Endothelial cell of umbilical vein (primary cell): ENCODE results near the gene ATG10. TPM values are rescaled to one million over a fixed set of nuclear protein-coding genes. Genes with fewer than 3 reads are reported as not detected.

Experiments
- BruUV-seq: library from RNA; stranded (reverse); fragments of 400-500 nt; replicated peaks from 2 replicates; lab custom pipeline; 2021; lab: Mats Ljungman, UMichigan
- CTCF ChIA-PET: fragments of 300-600, 350-600 bp; sonication (Branson Sonifier 250); formaldehyde crosslinking; loops from one replicate; lab custom pipeline; 2021; ENCODE audit warnings: antibody characterized with exemption, inconsistent platforms; lab: Charles Lee
- POLR2A ChIA-PET: fragments of 300-600, 350-600 bp; sonication (Branson Sonifier 250); formaldehyde crosslinking; loops from one replicate; lab custom pipeline; 2021; ENCODE audit warnings: antibody characterized with exemption, inconsistent platforms; lab: Charles Lee
- DNase-seq: peaks from one replicate; pipeline ENCODE4 v3.0.0-alpha.2; 2011; ENCODE audit warnings: low read depth, low spot score
- FAIRE-seq: peaks from 2 replicates; lab custom pipeline; 2011; peaks lifted over from hg19 to GRCh38; lab: Jason Lieb, UNC
- H2AFZ ChIP-seq: 2 replicates; pipeline ENCODE4 v1.6.0; 2012; ENCODE audit warnings: low read depth, low read length, control low read depth, inconsistent platforms
- H3K27ac ChIP-seq: 2 replicates; pipeline ENCODE4 v1.5.1; 2011; ENCODE audit warnings: low read depth, mild to moderate bottlenecking, control low read depth, low read length, moderate library complexity; ENCODE audit not compliant: insufficient read depth
- H3K27me3 ChIP-seq, 2 experiments: 2 replicates each; pipeline versions ENCODE4 v1.6.0 to v1.6.1; 2011; ENCODE audit warnings: low read length in 2 of 2, mixed read lengths in 1 of 2; ENCODE audit not compliant: control insufficient read depth in 2 of 2, insufficient read depth in 2 of 2
- H3K36me3 ChIP-seq, 2 experiments: 2 replicates in 1 of 2; 3 replicates in 1 of 2; pipeline ENCODE4 v1.5.1; 2011; ENCODE audit warnings: low read length in 2 of 2, mild to moderate bottlenecking in 1 of 2, moderate library complexity in 1 of 2; ENCODE audit not compliant: control insufficient read depth in 2 of 2, insufficient read depth in 2 of 2; ENCODE audit errors: extremely low read depth in 1 of 2
- H3K4me1 ChIP-seq: 3 replicates; pipeline ENCODE4 v1.5.1; 2011; ENCODE audit warnings: mild to moderate bottlenecking, low read length; ENCODE audit not compliant: control insufficient read depth, insufficient read depth; ENCODE audit errors: extremely low read depth
- H3K4me2 ChIP-seq: 2 replicates; pipeline ENCODE4 v1.6.1; 2011; ENCODE audit warnings: low read length, control low read depth, mixed read lengths; ENCODE audit not compliant: insufficient read depth
- H3K4me3 ChIP-seq, 3 experiments: fragments of 200-600 bp in 1 of 3; sonication (generic), shearing (Covaris generic) in 1 of 3; replicated peaks in 1 of 3; 2 replicates each; pipeline ENCODE4 v1.5.1; 2011 to 2016; ENCODE audit warnings: control low read depth in 3 of 3, low read length in 3 of 3, mild to moderate bottlenecking in 2 of 3, inconsistent platforms in 1 of 3, low read depth in 1 of 3, moderate library complexity in 1 of 3; ENCODE audit not compliant: insufficient read depth in 1 of 3
- H3K79me2 ChIP-seq: 2 replicates; pipeline ENCODE4 v1.6.0; 2012; ENCODE audit warnings: low read length, inconsistent platforms; ENCODE audit not compliant: control insufficient read depth, insufficient read depth
- H3K9ac ChIP-seq: replicated peaks from 2 replicates; pipeline ENCODE3; 2011; ENCODE audit warnings: low read length, control low read depth; ENCODE audit not compliant: insufficient read depth; ENCODE audit errors: extremely low read depth
- H3K9me1 ChIP-seq: replicated peaks from 3 replicates; pipeline ENCODE4 v1.6.0; 2011; ENCODE audit warnings: mild to moderate bottlenecking, low read length; ENCODE audit not compliant: control insufficient read depth, insufficient read depth; ENCODE audit errors: extremely low read depth
- H3K9me3 ChIP-seq: replicated peaks from 2 replicates; pipeline ENCODE4 v1.5.1; 2012; ENCODE audit warnings: low read length, inconsistent platforms; ENCODE audit not compliant: control insufficient read depth, insufficient read depth
- H4K20me1 ChIP-seq: replicated peaks from 2 replicates; pipeline ENCODE3; 2011; ENCODE audit warnings: mild to moderate bottlenecking, low read length; ENCODE audit not compliant: control insufficient read depth, insufficient read depth; ENCODE audit errors: extremely low read depth
- CTCF ChIP-seq, 2 donors: IDR thresholded peaks; 1 replicate in 1 of 2; 2 replicates in 1 of 2; pipeline ENCODE4 v1.5.1; 2011; ENCODE audit warnings: low read length in 2 of 2, mild to moderate bottlenecking in 2 of 2, moderate library complexity in 2 of 2, control low read depth in 1 of 2, inconsistent platforms in 1 of 2, low read depth in 1 of 2; ENCODE audit not compliant: insufficient read depth in 1 of 2; ENCODE audit errors: extremely low read depth in 1 of 2
- EZH2 ChIP-seq: IDR thresholded peaks from 2 replicates; pipeline ENCODE4 v1.6.1; 2012; ENCODE audit warnings: borderline replicate concordance, low read depth, mild to moderate bottlenecking, moderate library complexity, low read length, inconsistent platforms; ENCODE audit not compliant: severe bottlenecking
- FOS ChIP-seq: IDR thresholded peaks from 2 replicates; pipeline ENCODE4 v1.6.1; 2011; ENCODE audit warnings: mild to moderate bottlenecking, low read length, moderate library complexity, borderline replicate concordance; ENCODE audit not compliant: insufficient read depth
- GATA2 ChIP-seq: IDR thresholded peaks from 2 replicates; pipeline ENCODE4 v1.7.0; 2011; ENCODE audit warnings: low read depth, mild to moderate bottlenecking, moderate library complexity, mixed read lengths, low read length; ENCODE audit not compliant: insufficient read length, insufficient read depth
- JUN ChIP-seq: IDR thresholded peaks from 2 replicates; pipeline ENCODE4 v1.6.1; 2011; ENCODE audit warnings: borderline replicate concordance, low read depth; ENCODE audit not compliant: insufficient read length, insufficient read depth
- MAX ChIP-seq: IDR thresholded peaks from 2 replicates; pipeline ENCODE4 v1.6.1; 2011; ENCODE audit not compliant: insufficient read depth, insufficient read length
- POLR2A ChIP-seq: IDR thresholded peaks from 2 replicates; pipeline ENCODE4 v1.6.1; 2012; ENCODE audit warnings: low read depth, mild to moderate bottlenecking, control low read depth, low read length
- POLR2AphosphoS5 ChIP-seq: IDR thresholded peaks from 2 replicates; pipeline ENCODE4 v1.6.1; 2012; ENCODE audit warnings: low read depth, mild to moderate bottlenecking, control low read depth, low read length, moderate library complexity; ENCODE audit not compliant: insufficient read depth
- dilution Hi-C: fragments of 300-500 bp; cut with MboI; formaldehyde crosslinking; loops from one replicate; pipeline ENCODE4 v1.15.0; 2019; ENCODE audit warnings: low sequenced_read_pairs; ENCODE audit not compliant: extremely low pct_ligation_motif_present
- intact Hi-C: fragments of 100-400 bp; cut with micrococcal nuclease; formaldehyde crosslinking; loops from one replicate; pipeline ENCODE4 v1.10.0; 2022
- polyA plus RNA-seq, 4 experiments: library from polyadenylated mRNA; depleted of rRNA in 3 of 4; stranded (reverse) in 3 of 4; unstranded in 1 of 4; fragments of >200 nt; gene quantifications; 2 replicates each; pipeline versions ENCODE4 v1.2.1 to v1.2.3, GENCODE V29; 2011 to 2012; ENCODE audit warnings: missing spikeins in 1 of 4
- total RNA-seq: library from RNA; stranded (reverse); gene quantifications from 2 replicates; pipeline ENCODE4 v1.2.3, GENCODE V29; 2021

ATG10 gene
- total and polyA plus RNA-seq, 2 donors (not counting 3 experiments of a cell fraction or from before 2014, with no cell fraction given): 1.6 to 3.9 TPM

DNA sequence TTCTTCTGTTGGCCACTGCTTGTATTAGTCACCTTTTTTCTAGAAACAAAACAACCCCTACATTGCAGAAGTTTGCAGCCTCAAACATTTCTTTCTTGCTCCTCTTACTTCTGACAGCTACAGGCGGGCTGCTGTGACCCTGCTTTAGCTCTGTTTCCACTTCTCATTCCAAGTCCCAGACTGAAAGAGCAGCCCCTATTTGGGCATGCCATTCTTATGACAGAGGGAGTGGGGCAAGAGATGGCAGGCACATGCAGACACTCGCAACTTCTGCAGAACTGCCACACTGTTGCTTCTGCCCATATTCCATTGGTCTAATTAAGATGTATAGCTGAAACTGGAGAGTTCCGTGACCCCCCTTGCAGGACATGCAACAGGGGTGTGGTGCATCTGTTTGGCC, 325.9 kb downstream of the ATG10 start:
- dilution Hi-C loops (no loop called here), intact Hi-C loops (no loop called here)
- H4K20me1 ChIP-seq: no peaks in the 10 kb centered on the region
- peaks cover 0 to 6% of the 10 kb centered on the region in 2 experiments for H3K27me3 ChIP-seq
- BruUV-seq: no TSS peak
- H3K4me1 ChIP-seq: no peaks in the 10 kb centered on the region
- H3K9ac ChIP-seq: no peak overlapping the region
- H3K36me3 ChIP-seq: no peaks in the 10 kb centered on the region
- DNase-seq (no peak), FAIRE-seq (no peak)
- no peaks in the 10 kb centered on the region for H3K9me1 ChIP-seq
- ChIA-PET POLR2A (no interaction called here), CTCF (interaction anchor here (1.1 to 2.0 kb wide), 2 partner anchors 10 kb away, joined by 3 to 6 read pairs; no protein-coding TSS in a partner anchor)
- H3K27ac ChIP-seq: no peak overlapping the region
- no peaks in the 10 kb centered on the region for H3K79me2 ChIP-seq
- TF ChIP-seq FOS: no peak
- no peak for TF ChIP-seq GATA2
- TF ChIP-seq MAX: no peak
- TF ChIP-seq JUN: no peak
- TF ChIP-seq CTCF (IDR thresholded peaks at IDR 0.05; ENCODE audit: extremely low read depth in 1 of 2, insufficient read depth in 1 of 2, low read depth in 1 of 2, low read length in 2 of 2): no peak
- no peak for TF ChIP-seq POLR2AphosphoS5
- no peak for TF ChIP-seq EZH2
- no peak for TF ChIP-seq POLR2A
- H2AFZ ChIP-seq: no peak overlapping the region
- no peak overlapping the region for H3K4me2 ChIP-seq
- no peak overlapping the region for H3K4me3 ChIP-seq
- no peaks in the 10 kb centered on the region for H3K9me3 ChIP-seq
